Stimulated activated effector memory CD8-positive, alpha-beta T cell treated with anti-CD3 and anti-CD28 coated beads, Interleukin-12 subunit alpha, Interleukin-12 subunit beta, amount 100 ng/mL, for 72 hours (primary cell): ENCODE data around the gene SLC37A2.

Source experiments
- ATAC-seq: fragments of 150-1000 bp; cut with Tn5 transposase; 2 replicates; pipeline ENCODE4 v1.10.0; 2021
- DNase-seq, 2 donors: peaks; one replicate each; pipeline ENCODE4 v3.0.0; 2021 to 2022; ENCODE audit warnings: low spot score in 2 of 2
- H3K27ac Mint-ChIP-seq: one replicate; pipeline ENCODE4 v1.8.0; 2022; ENCODE audit warnings: mild to moderate bottlenecking, mixed read lengths
- H3K36me3 Mint-ChIP-seq: one replicate; pipeline ENCODE4 v1.8.0; 2022; ENCODE audit warnings: mild to moderate bottlenecking, mixed read lengths
- H3K4me1 Mint-ChIP-seq: one replicate; pipeline ENCODE4 v1.8.0; 2022; ENCODE audit warnings: mixed read lengths
- H3K4me3 Mint-ChIP-seq: one replicate; pipeline ENCODE4 v1.8.0; 2022; ENCODE audit warnings: mild to moderate bottlenecking, mixed read lengths
- H3K9me3 Mint-ChIP-seq: one replicate; pipeline ENCODE4 v1.8.0; 2022; ENCODE audit warnings: mixed read lengths

Gene SLC37A2

DNA sequence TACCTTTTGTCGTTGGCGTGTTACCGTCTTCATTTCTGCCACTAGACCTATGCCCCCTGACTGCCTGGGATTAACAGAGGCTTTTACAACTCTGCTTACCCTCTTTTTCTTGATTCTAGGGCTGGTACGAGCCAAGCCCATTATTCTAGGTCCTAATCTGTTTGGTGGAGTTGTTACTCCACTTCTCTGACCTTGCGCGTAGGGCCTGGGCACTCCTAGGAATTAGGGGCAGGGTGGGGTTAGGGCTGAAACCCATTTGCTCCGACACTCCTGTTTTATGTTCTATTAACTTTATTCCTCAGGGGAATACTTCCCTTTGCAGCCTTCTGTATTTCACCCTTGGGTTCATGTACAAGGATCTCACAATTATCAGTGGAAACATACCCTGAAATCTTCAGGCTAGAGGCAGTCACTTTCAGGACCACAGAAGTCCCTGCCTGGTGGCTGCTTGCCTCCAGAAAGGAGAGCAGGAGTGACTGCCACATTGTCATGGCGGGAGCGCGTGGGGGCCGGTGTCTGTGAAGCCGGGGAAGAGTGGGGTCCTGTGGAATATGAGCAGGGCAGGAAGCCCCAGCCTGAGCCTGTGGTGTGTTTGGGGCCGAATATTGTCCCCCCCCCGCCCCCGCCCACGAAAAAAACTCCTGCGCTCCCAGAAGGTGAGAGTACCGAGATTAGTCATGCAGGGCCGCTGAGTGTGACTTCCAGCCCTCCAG lies 731 bp upstream of the SLC37A2 start:
- H3K4me1 Mint-ChIP-seq = peaks cover 10% of the 10 kb centered on the region
- ATAC-seq = peak; percentile 22
- H3K27ac Mint-ChIP-seq = peak overlapping the region; percentile 83

DNA sequence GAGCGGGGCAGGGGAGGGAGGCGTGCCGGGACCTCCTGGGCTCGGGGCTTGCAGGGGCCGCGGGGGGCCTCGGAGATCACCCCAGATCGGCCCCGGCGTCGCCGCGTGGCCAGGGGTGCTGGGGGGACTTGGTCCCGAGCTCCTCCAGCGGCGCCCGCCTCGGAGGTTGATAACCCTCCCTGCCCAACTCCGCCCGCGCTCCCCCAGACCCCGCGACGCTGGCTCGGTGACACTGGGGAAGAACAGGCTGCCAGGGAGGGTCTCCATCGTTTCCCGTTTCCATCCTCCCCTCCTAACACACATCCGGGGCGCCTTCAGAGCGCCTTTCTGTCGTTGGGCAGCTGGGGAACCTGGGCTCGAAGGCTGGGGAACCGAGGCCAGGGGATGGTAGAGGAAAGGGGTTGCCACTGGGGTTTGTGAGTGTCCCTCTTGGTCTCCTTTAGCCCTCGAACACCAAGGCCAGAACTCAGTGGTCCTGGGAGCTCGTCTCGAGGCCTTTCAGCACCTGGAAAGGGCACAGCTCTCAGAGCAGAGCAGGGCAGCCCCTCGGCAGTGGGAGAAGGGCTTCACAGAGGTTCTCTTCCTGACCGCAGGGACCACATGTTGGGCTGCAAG lies 431 bp downstream of the SLC37A2 start:
- ATAC-seq = peak; percentile 4
- DNase-seq = peak in 1 of 2 donors; percentile 51
- Mint-ChIP-seq H3K4me1 (peaks cover 10% of the 10 kb centered on the region), H3K27ac (peak overlapping the region; percentile 37), H3K9me3 (no peaks in the 10 kb centered on the region), H3K4me3 (peak overlapping the region; percentile 80), H3K36me3 (no peaks in the 10 kb centered on the region)

More for the DNA sequence above, 731 bp upstream of the SLC37A2 start:
- H3K9me3 Mint-ChIP-seq = no peaks in the 10 kb centered on the region
- peak overlapping the region; percentile 80 for H3K4me3 Mint-ChIP-seq
- no peaks in the 10 kb centered on the region for H3K36me3 Mint-ChIP-seq
- DNase-seq = peak in 1 of 2 donors; percentile 53

DNA sequence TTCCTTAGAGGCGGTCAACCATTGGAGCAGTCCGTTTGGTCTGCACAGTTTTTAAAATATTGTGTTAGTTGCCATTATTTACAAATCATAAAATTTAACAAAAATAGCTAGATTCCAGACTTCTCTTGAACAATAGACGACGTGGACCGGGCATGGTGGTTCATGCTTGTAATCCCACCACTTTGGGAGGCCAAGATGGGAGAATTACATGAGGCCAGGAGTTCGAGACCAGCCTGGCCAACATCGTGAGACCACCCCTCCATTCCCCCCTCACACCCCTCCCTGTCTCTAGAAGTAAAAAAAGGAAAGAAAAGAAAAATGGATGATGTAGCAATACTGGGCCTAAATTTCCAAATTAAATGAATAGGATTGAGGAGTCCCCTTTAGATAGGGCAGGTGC lies 965 bp downstream of the SLC37A2 start:
- H3K9me3 Mint-ChIP-seq = no peaks in the 10 kb centered on the region
- DNase-seq = no peak
- ATAC-seq = no peak
- peak overlapping the region; percentile 80 for H3K4me3 Mint-ChIP-seq
- H3K4me1 Mint-ChIP-seq = peaks cover 10% of the 10 kb centered on the region
- H3K36me3 Mint-ChIP-seq = no peaks in the 10 kb centered on the region
- H3K27ac Mint-ChIP-seq = peak overlapping the region; percentile 37

DNA sequence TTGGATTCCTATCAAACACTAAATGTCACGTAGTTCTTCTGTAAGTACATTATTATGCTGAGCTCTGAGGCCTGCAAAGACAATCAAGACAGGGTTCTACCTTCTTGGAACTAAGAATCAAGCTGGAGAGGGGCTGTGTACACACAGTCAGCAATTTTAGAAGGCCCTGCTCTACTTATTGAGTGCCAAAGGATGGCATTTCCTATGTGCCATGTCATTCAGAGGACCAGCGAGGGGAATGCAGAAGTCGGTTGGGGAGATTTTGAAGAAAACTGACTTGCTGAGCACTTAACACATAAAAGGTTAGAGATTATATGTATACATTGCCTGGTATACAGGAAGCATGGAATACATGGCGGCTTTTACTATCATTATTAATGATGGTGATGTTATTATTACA lies 5.3 kb downstream of the SLC37A2 start:
- ATAC-seq = no peak
- Mint-ChIP-seq H3K4me1 (peaks cover 27% of the 10 kb centered on the region), H3K27ac (no peak overlapping the region), H3K36me3 (no peaks in the 10 kb centered on the region), H3K4me3 (no peak overlapping the region), H3K9me3 (no peaks in the 10 kb centered on the region)
- peak in 1 of 2 donors; percentile 22 for DNase-seq

DNA sequence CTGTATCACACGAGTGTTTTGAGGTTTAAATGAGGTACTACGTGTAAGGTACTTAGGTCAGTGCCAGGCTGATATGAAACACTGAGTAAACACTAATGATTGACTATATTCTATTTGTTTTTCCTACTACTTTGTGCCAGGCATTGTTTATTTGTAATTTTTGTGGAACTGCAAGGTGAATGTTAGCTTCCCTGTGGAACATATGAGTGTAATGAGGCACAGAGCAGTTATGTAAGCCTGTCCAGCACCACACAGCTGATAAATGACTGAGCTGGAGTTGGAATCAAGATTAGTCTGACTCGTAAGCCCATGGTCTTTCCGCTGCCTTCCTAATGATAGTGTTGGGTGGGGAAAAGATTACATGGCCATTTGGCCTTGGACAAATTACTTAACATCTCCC lies 5.9 kb downstream of the SLC37A2 start:
- no peak for ATAC-seq
- H3K9me3 Mint-ChIP-seq = no peaks in the 10 kb centered on the region
- no peak overlapping the region for H3K4me3 Mint-ChIP-seq
- peaks cover 30% of the 10 kb centered on the region for H3K4me1 Mint-ChIP-seq
- no peak overlapping the region for H3K27ac Mint-ChIP-seq
- peak in 1 of 2 donors; percentile 23 for DNase-seq
- H3K36me3 Mint-ChIP-seq = no peaks in the 10 kb centered on the region

DNA sequence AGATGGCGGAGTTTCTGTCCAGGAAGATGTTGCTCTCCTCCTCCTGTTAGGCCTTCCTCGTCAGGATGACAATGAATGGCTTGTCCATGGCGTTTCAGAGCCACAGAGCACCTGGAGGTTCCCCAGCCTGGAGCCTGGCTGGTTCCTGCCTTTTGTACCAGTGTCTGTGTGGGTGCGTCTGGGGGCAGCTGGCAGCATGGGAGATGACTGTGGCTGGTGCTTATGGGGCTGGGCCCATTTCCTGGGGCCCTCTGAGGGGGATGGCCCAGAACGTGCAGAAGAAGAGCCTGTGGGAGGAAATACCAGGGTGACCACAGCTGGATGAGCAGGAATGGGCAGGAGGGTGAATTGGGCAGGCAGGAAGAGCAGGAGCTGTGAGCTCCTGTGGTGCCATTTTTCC lies 6.7 kb downstream of the SLC37A2 start:
- no peaks in the 10 kb centered on the region for H3K9me3 Mint-ChIP-seq
- no peak overlapping the region for H3K4me3 Mint-ChIP-seq
- peaks cover 35% of the 10 kb centered on the region for H3K4me1 Mint-ChIP-seq
- no peak for ATAC-seq
- DNase-seq = peak in 1 of 2 donors; percentile 39
- no peak overlapping the region for H3K27ac Mint-ChIP-seq
- no peaks in the 10 kb centered on the region for H3K36me3 Mint-ChIP-seq

DNA sequence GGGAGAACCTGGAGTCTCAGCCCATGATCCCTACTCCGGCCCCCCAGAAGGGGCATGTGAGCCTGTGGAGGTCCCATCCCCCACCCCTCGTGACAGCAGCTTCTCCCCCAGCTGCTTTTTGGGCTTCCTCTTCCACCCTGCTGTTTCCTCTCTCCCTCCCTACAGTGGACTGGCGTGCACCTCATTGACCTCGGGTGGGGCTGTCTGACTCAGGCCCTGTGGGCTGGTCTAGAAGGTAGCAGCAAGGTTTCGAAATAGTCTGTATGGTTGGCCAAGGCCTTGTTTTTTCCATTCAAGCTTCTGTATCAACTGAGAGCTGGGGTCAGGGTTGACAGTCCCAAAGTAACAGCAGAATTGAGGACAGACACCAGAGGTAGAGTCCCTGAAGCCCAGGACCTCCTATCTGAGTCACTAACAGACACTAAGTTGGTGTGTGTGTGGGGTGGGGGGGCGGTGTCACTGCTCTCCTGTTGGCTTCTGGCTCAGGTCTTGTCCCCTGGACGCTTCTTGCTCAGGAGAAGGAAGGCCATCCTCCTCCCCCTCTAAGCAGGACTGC lies 7.7 kb downstream of the SLC37A2 start:
- Mint-ChIP-seq H3K4me3 (no peak overlapping the region), H3K27ac (peak overlapping the region; percentile 67), H3K4me1 (peaks cover 35% of the 10 kb centered on the region), H3K9me3 (no peaks in the 10 kb centered on the region), H3K36me3 (no peaks in the 10 kb centered on the region)
- peak in 1 of 2 donors; percentile 53 for DNase-seq
- ATAC-seq = peak; percentile 93

DNA sequence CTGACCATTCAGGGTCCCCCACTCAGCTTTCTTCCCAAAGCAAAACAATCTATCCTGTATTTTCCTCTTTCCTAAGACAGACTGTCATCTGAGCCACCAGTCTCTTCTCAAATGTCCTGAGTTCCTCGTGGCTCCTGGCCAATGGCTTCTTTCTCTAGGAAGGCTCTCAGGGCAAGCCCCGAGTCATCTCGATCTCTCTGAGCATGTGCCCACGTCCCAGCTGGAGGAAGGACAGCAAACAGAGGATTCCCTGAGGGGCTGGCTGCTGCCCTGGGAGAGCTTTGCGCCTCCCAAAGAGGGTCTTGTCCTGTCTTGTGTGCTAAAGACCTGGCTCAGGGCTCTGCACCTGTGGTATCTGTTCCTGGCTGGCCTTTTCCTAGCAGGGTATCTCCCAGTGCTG lies 8.3 kb downstream of the SLC37A2 start:
- Mint-ChIP-seq H3K27ac (peak overlapping the region; percentile 67), H3K4me1 (peaks cover 35% of the 10 kb centered on the region), H3K4me3 (peak overlapping the region; percentile 28), H3K9me3 (no peaks in the 10 kb centered on the region), H3K36me3 (no peaks in the 10 kb centered on the region)
- DNase-seq (peak in 1 of 2 donors; percentile 35), ATAC-seq (no peak)

DNA sequence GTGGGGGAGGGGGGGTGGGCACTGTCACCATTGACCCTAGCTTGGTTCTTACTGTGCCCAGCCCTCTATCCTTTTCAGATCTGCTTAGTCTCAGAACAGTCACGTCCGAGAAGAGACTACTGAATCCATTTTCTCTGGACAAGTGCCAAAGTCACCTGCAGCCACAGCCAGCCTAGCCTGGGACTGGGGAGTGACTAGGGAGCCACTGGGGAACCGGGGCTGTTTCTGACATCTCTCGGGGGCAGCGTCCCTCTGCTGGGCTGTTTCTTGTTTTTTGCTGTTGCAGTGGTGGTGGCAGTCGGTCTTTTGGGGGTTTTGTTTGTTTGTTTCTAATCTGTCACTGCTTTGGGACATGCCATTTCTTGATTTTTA lies 8.7 kb downstream of the SLC37A2 start:
- peak overlapping the region; percentile 67 for H3K27ac Mint-ChIP-seq
- no peaks in the 10 kb centered on the region for H3K36me3 Mint-ChIP-seq
- peak in 1 of 2 donors; percentile 30 for DNase-seq
- peaks cover 35% of the 10 kb centered on the region for H3K4me1 Mint-ChIP-seq
- H3K9me3 Mint-ChIP-seq = no peaks in the 10 kb centered on the region
- H3K4me3 Mint-ChIP-seq = peak overlapping the region; percentile 28
- ATAC-seq = no peak

DNA sequence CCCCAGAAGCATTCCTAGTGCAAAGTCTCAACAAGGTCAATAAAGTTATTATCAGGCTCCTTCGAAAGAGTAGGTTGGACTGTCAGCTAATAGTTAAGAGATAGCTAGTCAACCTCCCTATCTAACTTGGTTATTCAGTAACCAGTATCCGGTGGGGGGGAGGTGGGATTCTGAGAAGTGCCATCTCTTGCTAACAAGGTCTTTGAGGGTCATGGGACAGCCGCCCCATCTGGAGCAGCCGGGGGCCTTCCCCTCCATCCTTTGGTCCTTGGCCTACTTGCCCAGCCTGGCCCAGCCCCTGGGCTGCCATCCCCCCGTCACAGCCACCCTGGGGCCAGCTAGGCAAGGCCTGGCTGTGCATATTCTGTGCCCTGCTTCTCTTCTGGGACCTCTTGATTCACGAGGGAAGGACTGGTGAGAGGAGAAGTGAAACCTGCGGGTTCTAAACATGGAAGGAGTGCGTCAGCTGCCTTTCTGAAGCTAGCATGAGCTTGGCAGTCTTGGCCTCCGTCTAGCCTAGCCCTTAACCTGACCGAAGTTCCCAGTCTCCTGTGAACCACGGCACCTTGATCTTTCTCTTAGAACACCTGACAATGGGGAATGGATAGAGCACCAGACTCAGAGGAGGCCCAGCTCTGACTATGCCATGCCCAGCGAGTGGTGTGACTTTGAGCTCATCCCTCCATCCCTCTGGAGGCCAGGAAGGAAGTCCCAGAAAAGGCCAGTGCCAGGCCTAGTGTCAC lies 9.3 kb downstream of the SLC37A2 start:
- DNase-seq (no peak), ATAC-seq (no peak)
- no peak overlapping the region for H3K4me3 Mint-ChIP-seq
- no peaks in the 10 kb centered on the region for H3K9me3 Mint-ChIP-seq
- peaks cover 35% of the 10 kb centered on the region for H3K4me1 Mint-ChIP-seq
- H3K36me3 Mint-ChIP-seq = no peaks in the 10 kb centered on the region
- H3K27ac Mint-ChIP-seq = no peak overlapping the region

DNA sequence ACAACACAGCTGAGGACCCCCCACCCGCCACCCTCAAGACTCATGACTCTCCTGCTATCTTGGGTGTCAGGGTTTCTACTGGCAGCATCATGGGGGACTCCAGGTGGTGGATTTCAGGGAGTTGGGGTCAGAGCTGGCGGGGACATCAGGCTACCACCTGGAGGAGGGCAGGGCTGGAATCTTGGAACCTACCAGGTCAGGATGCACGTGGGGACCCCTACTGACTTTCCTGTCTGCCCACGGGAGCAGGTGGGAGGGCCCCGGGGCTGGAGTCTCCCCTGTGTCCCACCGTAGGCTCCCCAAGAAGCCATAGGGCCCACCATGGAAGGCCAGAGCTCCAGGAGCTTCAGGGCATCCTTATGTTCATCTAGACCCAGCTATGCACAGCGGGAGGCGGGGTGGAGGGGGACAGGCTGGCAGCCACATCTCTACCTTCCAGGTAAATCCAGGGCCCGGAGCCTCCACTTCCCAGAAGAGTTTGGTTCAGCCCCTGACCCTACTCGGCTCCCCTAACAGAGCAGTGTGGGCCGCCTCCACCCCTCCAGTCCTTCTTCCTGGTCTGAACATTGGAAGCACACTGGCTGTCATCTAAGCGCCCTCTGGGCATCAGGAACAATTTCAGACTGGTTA lies 10.0 kb downstream of the SLC37A2 start:
- no peak overlapping the region for H3K4me3 Mint-ChIP-seq
- H3K4me1 Mint-ChIP-seq = peaks cover 35% of the 10 kb centered on the region
- no peaks in the 10 kb centered on the region for H3K9me3 Mint-ChIP-seq
- H3K36me3 Mint-ChIP-seq = no peaks in the 10 kb centered on the region
- H3K27ac Mint-ChIP-seq = no peak overlapping the region
- no peak for ATAC-seq
- no peak for DNase-seq

DNA sequence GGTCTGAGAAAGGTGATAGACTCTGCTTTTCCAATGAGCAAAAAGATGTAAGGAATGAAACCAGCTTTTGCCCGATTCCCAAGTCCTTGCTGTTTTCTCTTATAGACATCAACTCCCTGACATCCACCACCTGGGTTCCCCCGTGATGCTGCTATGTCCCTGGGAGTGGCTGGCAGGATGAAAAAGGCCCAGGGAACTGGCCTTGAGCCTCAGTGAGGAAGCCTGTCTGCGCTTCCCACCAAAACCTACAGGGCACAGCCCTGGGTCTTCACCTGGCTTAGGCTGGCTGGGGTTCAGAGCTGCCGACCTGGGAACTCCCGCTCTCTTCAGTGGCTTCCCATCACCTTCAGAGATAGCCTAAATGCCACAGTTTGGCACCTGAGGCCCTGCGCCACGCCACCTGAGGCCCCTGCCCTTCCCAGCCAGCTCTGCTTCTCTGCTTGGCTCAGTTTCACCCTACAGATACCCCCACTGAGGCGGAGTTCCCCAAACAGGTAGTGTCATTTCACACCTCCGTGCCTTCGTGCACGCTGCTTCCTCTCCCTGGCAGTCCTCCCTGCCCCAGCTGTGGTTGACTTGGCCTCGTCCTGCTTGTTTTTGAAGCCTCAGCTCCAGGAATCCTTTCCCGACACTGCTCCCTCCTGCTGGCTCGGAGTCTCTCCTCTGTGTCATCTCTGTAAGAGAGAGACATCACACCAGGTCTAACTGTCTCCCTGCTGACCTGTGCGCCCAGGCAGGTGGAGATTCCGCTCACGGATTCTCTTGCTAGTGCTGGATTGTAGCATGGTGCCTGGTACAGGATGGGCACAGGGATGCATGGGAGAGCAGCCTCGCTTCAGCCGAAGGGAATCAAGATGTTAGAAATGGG lies 10.7 kb downstream of the SLC37A2 start:
- H3K27ac Mint-ChIP-seq = no peak overlapping the region
- no peak overlapping the region for H3K4me3 Mint-ChIP-seq
- no peak for ATAC-seq
- no peak for DNase-seq
- H3K36me3 Mint-ChIP-seq = no peaks in the 10 kb centered on the region
- H3K9me3 Mint-ChIP-seq = no peaks in the 10 kb centered on the region
- peaks cover 35% of the 10 kb centered on the region for H3K4me1 Mint-ChIP-seq

DNA sequence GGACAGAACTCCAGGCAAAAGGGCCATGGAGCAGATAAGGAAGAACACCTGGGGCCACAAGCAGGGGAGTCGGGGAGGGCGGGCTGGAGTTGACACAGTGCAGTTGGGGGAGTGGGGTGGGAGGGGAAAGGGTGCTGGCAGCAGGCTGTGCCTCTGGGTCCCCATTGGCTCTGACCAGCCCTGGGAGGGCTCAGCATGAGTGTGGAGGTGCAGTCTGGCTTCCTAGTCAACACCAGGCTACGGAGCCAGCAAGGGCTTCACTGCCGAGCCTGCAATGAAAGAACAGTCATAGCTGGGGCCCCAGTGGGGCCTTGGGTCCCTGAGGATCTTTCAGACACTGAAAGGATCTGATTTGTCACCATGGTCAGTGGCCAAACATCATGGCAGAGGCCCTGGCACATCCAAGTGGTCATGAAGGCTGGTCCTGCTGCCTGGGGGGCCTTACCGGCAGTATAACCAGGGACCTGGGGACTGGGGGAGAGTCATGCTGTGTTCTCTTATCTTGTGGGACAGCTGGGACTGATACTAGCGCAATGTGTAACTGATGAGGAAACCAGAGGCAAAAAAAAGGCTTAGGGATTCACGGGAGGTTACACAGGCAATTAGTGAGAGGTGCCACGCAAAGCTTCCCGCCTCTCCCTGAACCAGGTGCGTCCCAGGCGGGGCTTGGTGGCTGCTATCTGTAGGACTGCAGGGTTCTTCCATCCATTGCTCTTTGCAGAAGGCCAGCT lies 11.6 kb downstream of the SLC37A2 start:
- no peak overlapping the region for H3K4me3 Mint-ChIP-seq
- peaks cover 31% of the 10 kb centered on the region for H3K4me1 Mint-ChIP-seq
- H3K36me3 Mint-ChIP-seq = no peaks in the 10 kb centered on the region
- ATAC-seq = no peak
- H3K27ac Mint-ChIP-seq = no peak overlapping the region
- H3K9me3 Mint-ChIP-seq = no peaks in the 10 kb centered on the region
- no peak for DNase-seq

DNA sequence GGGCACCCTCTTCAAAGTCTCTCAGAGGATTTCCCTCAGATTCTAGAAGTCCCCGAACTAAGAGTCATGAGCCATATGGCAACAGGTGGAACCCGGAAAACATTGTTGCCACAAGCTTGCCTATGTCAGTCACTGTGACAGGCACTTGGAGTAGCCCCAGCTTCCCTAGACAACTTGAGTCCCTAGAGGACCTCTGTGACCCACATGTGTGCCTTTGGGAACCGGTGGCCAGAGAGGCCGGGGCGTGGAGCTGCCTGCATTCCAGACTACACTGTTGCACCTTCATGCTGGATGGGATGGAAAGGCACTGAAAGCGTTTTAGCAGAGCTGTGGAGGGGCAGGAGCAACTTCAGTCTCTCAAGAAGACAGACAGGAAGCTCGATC lies 12.1 kb downstream of the SLC37A2 start:
- ATAC-seq (no peak), DNase-seq (no peak)
- no peak overlapping the region for H3K4me3 Mint-ChIP-seq
- no peaks in the 10 kb centered on the region for H3K36me3 Mint-ChIP-seq
- H3K9me3 Mint-ChIP-seq = no peaks in the 10 kb centered on the region
- no peak overlapping the region for H3K27ac Mint-ChIP-seq
- H3K4me1 Mint-ChIP-seq = peaks cover 25% of the 10 kb centered on the region
